Fibroblast of mammary gland (primary cell): ENCODE results near the gene SCN2A.

ENCODE experiments used
- DNase-seq: peaks from one replicate; pipeline ENCODE4 v3.0.0-alpha.2; 2010; ENCODE audit warnings: low read depth
- H3K4me3 ChIP-seq: 2 replicates; pipeline ENCODE4 v1.5.1; 2011; ENCODE audit warnings: low read depth, mild to moderate bottlenecking, low read length, moderate library complexity; ENCODE audit not compliant: control insufficient read depth
- TF ChIP-seq, protein P1 (sequence below): conservative IDR thresholded peaks from 2 replicates; pipeline ENCODE4 v1.5.1; 2011; ENCODE audit warnings: low read depth, low read length, inconsistent platforms; ENCODE audit not compliant: control insufficient read depth, insufficient read depth

SCN2A gene

DNA sequence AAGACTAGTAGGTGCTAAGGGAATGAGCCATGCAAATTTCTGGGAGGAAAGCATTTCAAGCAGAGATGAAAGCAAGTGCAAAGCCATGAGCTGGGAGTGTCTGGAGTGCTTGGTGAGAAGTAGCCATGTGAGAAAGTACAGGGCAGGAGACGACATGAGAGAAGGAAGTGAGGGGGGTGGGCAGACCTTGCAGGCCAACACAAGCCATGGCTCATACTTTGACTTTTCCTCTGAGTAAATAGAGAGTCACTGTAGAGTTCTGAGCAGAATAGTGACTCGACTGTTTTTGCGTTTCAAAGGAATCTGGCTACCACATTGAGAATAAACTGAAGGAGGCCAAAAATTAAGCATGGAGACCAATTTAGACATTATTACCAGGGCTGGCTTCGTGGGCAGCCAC lies 42.2 kb downstream of the SCN2A start:
- H3K4me3 ChIP-seq = no peak overlapping the region
- TF ChIP-seq, protein P1, sequence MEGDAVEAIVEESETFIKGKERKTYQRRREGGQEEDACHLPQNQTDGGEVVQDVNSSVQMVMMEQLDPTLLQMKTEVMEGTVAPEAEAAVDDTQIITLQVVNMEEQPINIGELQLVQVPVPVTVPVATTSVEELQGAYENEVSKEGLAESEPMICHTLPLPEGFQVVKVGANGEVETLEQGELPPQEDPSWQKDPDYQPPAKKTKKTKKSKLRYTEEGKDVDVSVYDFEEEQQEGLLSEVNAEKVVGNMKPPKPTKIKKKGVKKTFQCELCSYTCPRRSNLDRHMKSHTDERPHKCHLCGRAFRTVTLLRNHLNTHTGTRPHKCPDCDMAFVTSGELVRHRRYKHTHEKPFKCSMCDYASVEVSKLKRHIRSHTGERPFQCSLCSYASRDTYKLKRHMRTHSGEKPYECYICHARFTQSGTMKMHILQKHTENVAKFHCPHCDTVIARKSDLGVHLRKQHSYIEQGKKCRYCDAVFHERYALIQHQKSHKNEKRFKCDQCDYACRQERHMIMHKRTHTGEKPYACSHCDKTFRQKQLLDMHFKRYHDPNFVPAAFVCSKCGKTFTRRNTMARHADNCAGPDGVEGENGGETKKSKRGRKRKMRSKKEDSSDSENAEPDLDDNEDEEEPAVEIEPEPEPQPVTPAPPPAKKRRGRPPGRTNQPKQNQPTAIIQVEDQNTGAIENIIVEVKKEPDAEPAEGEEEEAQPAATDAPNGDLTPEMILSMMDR = no peak

DNA sequence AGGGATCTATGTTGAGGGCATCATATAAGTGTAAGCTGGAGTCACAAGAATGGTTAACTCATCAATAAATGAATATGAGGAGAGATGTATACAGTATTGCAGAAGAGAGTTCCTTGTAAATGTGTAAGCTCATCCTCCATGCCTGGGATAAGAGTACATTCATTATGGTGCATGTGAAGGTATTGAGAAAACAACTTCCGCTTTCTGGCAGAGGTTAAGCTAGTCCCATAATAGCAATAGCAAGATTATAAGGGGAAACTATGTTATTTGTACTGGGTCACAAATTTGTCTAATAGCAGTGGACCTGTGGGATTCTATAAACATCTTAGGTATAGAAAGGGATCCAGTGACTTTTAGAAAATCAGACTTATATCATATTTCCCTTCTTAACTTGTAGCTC lies 44.1 kb downstream of the SCN2A start:
- no peak overlapping the region for H3K4me3 ChIP-seq
- no peak for DNase-seq
- TF ChIP-seq, protein P1 = no peak

More for the DNA sequence above, 42.2 kb downstream of the SCN2A start:
- peak; percentile 33 for DNase-seq

DNA sequence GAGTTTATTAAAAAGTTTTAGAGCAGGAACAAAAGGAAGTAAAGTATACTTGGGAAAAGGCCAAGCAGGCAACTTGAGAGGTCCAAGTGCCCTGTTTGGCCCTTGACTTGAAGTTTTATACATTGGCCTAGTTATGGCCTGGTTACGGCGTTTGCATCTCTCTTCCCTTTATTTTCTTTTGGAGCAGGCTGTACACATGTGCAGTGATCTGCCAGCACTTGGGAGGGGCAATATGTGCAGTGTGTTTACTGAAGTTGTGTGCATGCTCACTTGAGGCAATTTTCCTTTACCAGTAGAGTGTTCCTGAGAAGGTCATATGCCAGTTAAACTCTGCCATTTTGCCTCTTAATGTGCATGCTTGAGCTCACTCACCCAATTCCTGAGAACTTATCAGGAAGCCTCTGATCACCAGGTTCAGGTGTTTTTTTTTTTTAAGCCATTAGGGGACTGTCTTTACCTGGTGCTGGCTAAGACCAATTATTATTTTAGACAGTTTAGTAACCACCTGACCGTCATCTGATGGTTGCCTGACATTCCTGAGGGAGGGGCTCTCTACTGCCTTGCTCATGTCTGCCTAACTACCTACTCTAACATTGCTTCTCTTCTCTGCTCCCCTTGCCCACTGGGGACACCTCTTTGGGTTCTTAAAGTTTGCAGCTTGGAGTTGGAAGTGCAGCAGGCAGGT lies 48.0 kb downstream of the SCN2A start:
- TF ChIP-seq, protein P1 = no peak
- no peak overlapping the region for H3K4me3 ChIP-seq
- no peak for DNase-seq

DNA sequence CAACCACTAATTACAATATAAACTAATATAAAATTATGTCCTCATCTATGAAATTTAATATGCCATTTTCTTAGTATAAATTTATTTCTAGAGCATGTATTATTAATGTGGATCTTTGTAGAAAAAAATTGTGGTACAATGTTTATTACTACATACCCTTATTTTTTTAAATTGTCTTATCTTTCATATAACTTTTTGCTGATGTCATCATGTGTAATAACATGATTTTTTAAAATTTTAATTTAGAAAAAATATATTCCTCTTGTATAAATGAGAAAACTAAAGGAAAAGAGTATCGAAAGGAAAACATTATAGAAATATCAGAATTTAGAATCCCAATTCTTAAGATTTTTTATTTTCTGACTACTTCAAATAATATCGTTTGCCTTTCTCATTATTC lies 49.9 kb downstream of the SCN2A start:
- TF ChIP-seq, protein P1 = no peak
- H3K4me3 ChIP-seq = no peak overlapping the region
- DNase-seq = no peak

DNA sequence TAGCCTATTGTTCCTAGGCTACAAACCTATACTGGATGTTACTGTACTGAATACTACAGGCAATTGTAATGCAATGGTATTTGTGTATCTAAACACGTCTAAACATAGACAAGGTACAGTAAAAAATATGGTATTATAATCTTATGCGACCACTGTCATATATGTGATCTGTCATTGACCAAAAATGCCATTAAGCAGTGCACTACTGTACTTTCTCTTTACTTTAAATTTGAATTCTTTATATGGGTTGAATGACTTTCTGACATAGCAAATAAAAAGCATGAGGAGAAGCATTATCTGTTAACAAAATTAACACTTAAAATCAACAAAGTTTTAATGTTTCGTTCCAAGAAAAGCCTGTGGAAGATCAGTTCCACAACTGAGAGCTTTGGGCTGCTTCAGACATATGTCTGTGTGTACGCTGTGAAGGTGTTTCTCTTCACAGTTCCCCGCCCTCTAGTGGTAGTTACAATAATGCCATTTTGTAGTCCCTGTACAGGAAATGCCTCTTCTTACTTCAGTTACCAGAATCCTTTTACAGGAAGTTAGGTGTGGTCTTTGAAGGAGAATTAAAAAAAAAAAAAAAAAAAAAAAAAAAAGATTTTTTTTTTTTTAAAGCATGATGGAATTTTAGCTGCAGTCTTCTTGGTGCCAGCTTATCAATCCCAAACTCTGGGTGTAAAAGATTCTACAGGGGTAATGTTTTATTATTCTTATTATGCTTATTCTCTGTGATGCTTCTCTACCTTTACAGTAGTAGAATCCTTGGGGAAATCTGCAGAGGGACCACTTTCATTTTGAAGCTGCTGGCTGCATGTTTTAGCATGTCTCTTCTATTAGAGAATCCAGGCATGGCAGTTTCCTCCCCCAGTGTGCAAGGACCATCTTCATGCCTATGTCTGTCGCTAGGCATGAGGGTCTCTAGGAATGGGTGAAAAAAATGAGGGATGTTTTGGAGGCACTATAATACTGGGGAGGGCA lies 54.5 kb downstream of the SCN2A start:
- TF ChIP-seq, protein P1 = peak; percentile 84
- peak overlapping the region; percentile 34 for H3K4me3 ChIP-seq
- DNase-seq = peak; percentile 87

DNA sequence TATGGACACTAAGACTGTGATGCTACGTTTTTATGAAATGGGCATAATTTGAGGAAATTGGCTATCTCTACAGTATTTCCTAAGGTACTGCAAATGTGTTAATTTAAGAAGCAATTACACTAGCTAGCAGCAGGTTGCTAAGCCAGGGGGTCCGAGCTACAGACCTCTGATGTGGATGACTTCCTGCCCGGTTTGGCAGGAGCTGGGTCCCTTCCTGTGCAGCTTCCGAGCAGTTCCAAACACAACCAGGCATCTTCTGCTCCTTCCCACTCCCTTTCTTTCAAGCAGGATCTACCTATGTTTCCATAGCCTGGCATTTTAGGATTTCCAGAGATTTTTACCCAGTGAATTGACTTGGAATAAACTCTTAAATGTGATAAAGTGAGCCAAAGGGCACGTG lies 55.7 kb downstream of the SCN2A start:
- TF ChIP-seq, protein P1 = no peak
- no peak for DNase-seq
- no peak overlapping the region for H3K4me3 ChIP-seq
